ENCODE results near the gene NEMF.

- no peak for TF ChIP-seq CTCF (conservative IDR thresholded peaks at IDR 0.05)
- no peak for TF ChIP-seq EZH2 (IDR thresholded peaks at IDR 0.05; ENCODE audit: low read depth)
Measured at GRCh38 chr14:49857427-49858003, 4.9 kb upstream of the NEMF start.
